A673 (cell line): ENCODE data around the gene RASL10A. TPM values are rescaled to one million over a fixed set of nuclear protein-coding genes. Genes with fewer than 3 reads are reported as not detected.
A peak's percentile ranks its signal among the peaks of the same experiment; 100 is the strongest.

Source experiments
- BruUV-seq: library from RNA; stranded (reverse); fragments of 400-500 nt; replicated peaks from 2 replicates; lab custom pipeline; 2021; lab: Mats Ljungman, UMichigan
- CTCF ChIA-PET: fragments of 300-600 bp; sonication (Branson Sonifier 250); formaldehyde crosslinking; loops from one replicate; lab custom pipeline; 2022; ENCODE audit warnings: antibody characterized with exemption; lab: Charles Lee
- POLR2A ChIA-PET: fragments of 300-600 bp; sonication (Branson Sonifier 250); formaldehyde crosslinking; loops from one replicate; lab custom pipeline; 2022; ENCODE audit warnings: antibody characterized with exemption; ENCODE audit not compliant: low non-redundant PET; lab: Charles Lee
- DNase-seq: peaks from one replicate; pipeline ENCODE4 v3.0.0-alpha.2; 2015; ENCODE audit warnings: low spot score
- H3K27ac ChIP-seq: fragments of 200-600 bp; sonication (generic); 2 replicates; pipeline ENCODE4 v1.5.1; 2016; ENCODE audit warnings: mixed run types, low read depth, mild to moderate bottlenecking, mixed read lengths, antibody characterized with exemption, low read length; ENCODE audit not compliant: poor library complexity, severe bottlenecking
- H3K27me3 ChIP-seq: fragments of 200-600 bp; sonication (generic); replicated peaks from 2 replicates; pipeline ENCODE4 v1.6.1; 2017; ENCODE audit warnings: mixed run types, low read depth, mild to moderate bottlenecking, mixed read lengths, antibody characterized with exemption, low read length; ENCODE audit not compliant: insufficient read depth, poor library complexity
- H3K36me3 ChIP-seq: fragments of 200-600 bp; sonication (generic); 2 replicates; pipeline ENCODE4 v1.6.1; 2016; ENCODE audit warnings: mixed run types, mild to moderate bottlenecking, mixed read lengths, antibody characterized with exemption, low read length; ENCODE audit not compliant: insufficient read depth, poor library complexity, severe bottlenecking
- H3K4me1 ChIP-seq: fragments of 200-600 bp; sonication (generic); 2 replicates; pipeline ENCODE4 v1.6.1; 2017; ENCODE audit warnings: mixed run types, mild to moderate bottlenecking, mixed read lengths, antibody characterized with exemption, low read length; ENCODE audit not compliant: insufficient read depth, poor library complexity, severe bottlenecking
- H3K4me3 ChIP-seq: fragments of 200-600 bp; sonication (generic); 2 replicates; pipeline ENCODE4 v1.5.1; 2016; ENCODE audit warnings: low read depth, mixed run types, mild to moderate bottlenecking, mixed read lengths, low read length; ENCODE audit not compliant: poor library complexity, severe bottlenecking
- H3K9me3 ChIP-seq: fragments of 200-600 bp; sonication (generic); 2 replicates; pipeline ENCODE4 v1.6.1; 2016; ENCODE audit warnings: mixed run types, low read depth, mild to moderate bottlenecking, mixed read lengths, antibody characterized with exemption, low read length; ENCODE audit not compliant: poor library complexity, severe bottlenecking
- CTCF ChIP-seq: fragments of 300-800, 200-600 bp; sonication (generic); conservative IDR thresholded peaks from 2 replicates; pipeline ENCODE4 v1.5.1; 2017; ENCODE audit warnings: low read depth, mild to moderate bottlenecking, antibody characterized with exemption, low read length, moderate library complexity, mixed read lengths
- EZH2 ChIP-seq: fragments of 200-600 bp; sonication (generic); IDR thresholded peaks from 2 replicates; pipeline ENCODE4 v1.6.1; 2017; ENCODE audit warnings: borderline replicate concordance, low read depth, mild to moderate bottlenecking, mixed read lengths, antibody characterized with exemption, low read length; ENCODE audit not compliant: poor library complexity, severe bottlenecking
- intact Hi-C: fragments of 100-400 bp; cut with micrococcal nuclease; formaldehyde crosslinking; loops from one replicate; pipeline ENCODE4 v1.10.0; 2022; ENCODE audit not compliant: unreplicated experiment
- total RNA-seq: library from RNA; stranded (reverse); gene quantifications from 2 replicates; pipeline ENCODE4 v1.2.3, GENCODE V29; 2021

Gene RASL10A
- total RNA-seq, 1 experiment from 2014 or later = not detected

GRCh38 chr22:29272624-29273023 is 42.9 kb downstream of the RASL10A start:
- BruUV-seq = no TSS peak
- intact Hi-C loops = no loop called here
- Histone ChIP-seq H3K9me3 (no peaks in the 10 kb centered on the region), H3K27ac (peak overlapping the region; percentile 15), H3K4me3 (no peak overlapping the region), H3K4me1 (peaks cover 48% of the 10 kb centered on the region), H3K27me3 (no peaks in the 10 kb centered on the region), H3K36me3 (peaks cover 83% of the 10 kb centered on the region)
- POLR2A ChIA-PET = no interaction called here
- DNase-seq = no peak
- TF ChIP-seq EZH2 (no peak), CTCF (no peak)
- CTCF ChIA-PET = no interaction called here

- peak overlapping the region; percentile 81 for H3K4me3 ChIP-seq
- H3K9me3 ChIP-seq = no peaks in the 10 kb centered on the region
- ChIA-PET CTCF (no interaction called here), POLR2A (interaction anchor here (0.7 kb wide), 1 partner anchor 1333 kb away, joined by 3 read pairs; no protein-coding TSS in a partner anchor)
- no TSS peak for BruUV-seq
- intact Hi-C loops = no loop called here
- peaks cover 70% of the 10 kb centered on the region for H3K36me3 ChIP-seq
- TF ChIP-seq CTCF = no peak
- no peak for TF ChIP-seq EZH2
- peaks cover 55% of the 10 kb centered on the region for H3K4me1 ChIP-seq
- no peak overlapping the region for H3K27ac ChIP-seq
- DNase-seq = no peak
- H3K27me3 ChIP-seq = no peaks in the 10 kb centered on the region
These were observed 44.8 kb downstream of the RASL10A start for GRCh38 chr22:29270475-29271271.

GRCh38 chr22:29269731-29270474 is 45.6 kb downstream of the RASL10A start:
- intact Hi-C loops = no loop called here
- H3K36me3 ChIP-seq = peaks cover 70% of the 10 kb centered on the region
- no peak for DNase-seq

More at GRCh38 chr22:29269731-29270474, 45.6 kb downstream of the RASL10A start:
- ChIA-PET POLR2A (no interaction called here), CTCF (no interaction called here)
- Histone ChIP-seq H3K4me3 (peak overlapping the region; percentile 81), H3K4me1 (peaks cover 48% of the 10 kb centered on the region), H3K27me3 (no peaks in the 10 kb centered on the region), H3K9me3 (no peaks in the 10 kb centered on the region), H3K27ac (peak overlapping the region; percentile 100)
- no TSS peak for BruUV-seq
- TF ChIP-seq EZH2 (no peak), CTCF (no peak)
